ENCODE results near the gene ZDHHC22. TPM values are rescaled to one million over a fixed set of nuclear protein-coding genes. Genes with fewer than 3 reads are reported as not detected.

The ZDHHC22 gene
- total RNA-seq, 1 experiment from 2014 or later, result 0.46 TPM

- Histone ChIP-seq H3K36me3 (ENCODE audit: control insufficient read depth, insufficient read depth, low read length) (peaks cover 2% of the 10 kb centered on the region; the same call in 1 of the 2 replicates), H3K4me3 (ENCODE audit: low read depth in 2 of 2, low read length in 2 of 2) (no peak overlapping the region), H3K27me3 (ENCODE audit: control insufficient read depth, insufficient read depth, low read length) (no peaks in the 10 kb centered on the region), H3K27ac (ENCODE audit: low read length) (no peak overlapping the region), H3K4me1 (ENCODE audit: control insufficient read depth, insufficient read depth, low read length) (no peaks in the 10 kb centered on the region), H3K9me3 (ENCODE audit: control insufficient read depth, insufficient read depth, low read depth, low read length) (no peaks in the 10 kb centered on the region)
- TF ChIP-seq POLR2AphosphoS5 (IDR thresholded peaks at IDR 0.05; ENCODE audit: low read depth, low read length) (no peak), REST (IDR thresholded peaks at IDR 0.05; ENCODE audit: insufficient read depth in 1 of 2, low read depth in 2 of 2, low read length in 1 of 2) (no peak)
- in situ Hi-C loops (cut with HindIII; ENCODE audit: low pct_unique_long_range_greater_than_20kb, low sequenced_read_pairs) (no loop called here), intact Hi-C loops (cut with micrococcal nuclease; ENCODE audit: unreplicated experiment) (no loop called here)
- ATAC-seq, result no peak
- no TSS peak for BruUV-seq (replicated peaks)
- no peak for DNase-seq (ENCODE audit: low read depth, low spot score)
- ChIA-PET CTCF (no interaction called here), POLR2A (no interaction called here)
Observed at GRCh38 chr14:77119851-77120250, 21.7 kb downstream of the ZDHHC22 start.

GRCh38 chr14:77116172-77116817 lies 25.3 kb downstream of the ZDHHC22 start:
- no peak overlapping the region for H3K27ac ChIP-seq (ENCODE audit: low read length)
- H3K27me3 ChIP-seq (ENCODE audit: control insufficient read depth, insufficient read depth, low read length), result no peaks in the 10 kb centered on the region
- intact Hi-C loops (cut with micrococcal nuclease; ENCODE audit: unreplicated experiment), result no loop called here
- no peak overlapping the region for H3K4me3 ChIP-seq (ENCODE audit: low read depth in 2 of 2, low read length in 2 of 2)
- BruUV-seq (replicated peaks), result TSS peak; percentile 61
- peaks cover 12% of the 10 kb centered on the region for H3K36me3 ChIP-seq (ENCODE audit: control insufficient read depth, insufficient read depth, low read length)
- POLR2A ChIA-PET, result no interaction called here
- ATAC-seq, result no peak
- CTCF ChIA-PET, result no interaction called here
- no peak for DNase-seq (ENCODE audit: low read depth, low spot score)
- H3K9me3 ChIP-seq (ENCODE audit: control insufficient read depth, insufficient read depth, low read depth, low read length), result no peaks in the 10 kb centered on the region
- no peak for TF ChIP-seq TCF7L2 (IDR thresholded peaks at IDR 0.05; ENCODE audit: low read depth, low read length)
- no peak for TF ChIP-seq POLR2AphosphoS5 (IDR thresholded peaks at IDR 0.05; ENCODE audit: low read depth, low read length)
- TF ChIP-seq CTCF (IDR thresholded peaks at IDR 0.05), result no peak
- TF ChIP-seq REST (IDR thresholded peaks at IDR 0.05; ENCODE audit: insufficient read depth in 1 of 2, low read depth in 2 of 2, low read length in 1 of 2), result no peak
- TF ChIP-seq SIN3A (IDR thresholded peaks at IDR 0.05; ENCODE audit: borderline replicate concordance, insufficient read depth, low read depth, low read length), result no peak
- in situ Hi-C loops (cut with HindIII; ENCODE audit: low pct_unique_long_range_greater_than_20kb, low sequenced_read_pairs), result no loop called here
- H3K4me1 ChIP-seq (ENCODE audit: control insufficient read depth, insufficient read depth, low read length), result no peaks in the 10 kb centered on the region
